Panc1 (cell line): Measurements from ENCODE around the gene PECR.

Experiments
- CTCF ChIP-seq: fragments of 450-650 bp; IDR thresholded peaks from 2 replicates; pipeline ENCODE4 v1.5.1; 2017; ENCODE audit warnings: mild to moderate bottlenecking
- TCF7L2 ChIP-seq: IDR thresholded peaks from 2 replicates; pipeline ENCODE4 v1.6.1; 2011; ENCODE audit warnings: mild to moderate bottlenecking, low read depth, low read length, inconsistent platforms

GRCh38 chr2:216012133-216012829 lies 69.3 kb downstream of the PECR start:
- TF ChIP-seq CTCF (peak; percentile 32; the same call in 1 of the 2 replicates), TCF7L2 (no peak)
